Common myeloid progenitor, CD34-positive (primary cell): ENCODE data around the gene SRA1.

Experiments used
- CTCF ChIA-PET: fragments of 350-600 bp; sonication (Branson Sonifier 250); formaldehyde crosslinking; loops from one replicate; lab custom pipeline; 2021; ENCODE audit warnings: antibody characterized with exemption; lab: Charles Lee
- POLR2A ChIA-PET: fragments of 350-600 bp; sonication (Branson Sonifier 250); formaldehyde crosslinking; loops from one replicate; lab custom pipeline; 2021; ENCODE audit warnings: antibody characterized with exemption; lab: Charles Lee
- DNase-seq, 3 donors: peaks; one replicate each; pipeline versions ENCODE4 v3.0.0 to v3.0.0-alpha.2; 2013
- H3K27ac ChIP-seq, 2 experiments: 1 replicate in 1 of 2; 2 replicates in 1 of 2; pipeline ENCODE4 v1.7.0; 2013; ENCODE audit warnings: inconsistent platforms in 2 of 2, low read length in 2 of 2, mild to moderate bottlenecking in 2 of 2, low read depth in 1 of 2, moderate library complexity in 1 of 2; ENCODE audit not compliant: severe bottlenecking in 2 of 2, insufficient read depth in 1 of 2, poor library complexity in 1 of 2
- H3K27me3 ChIP-seq, 5 experiments: replicated peaks in 2 of 5; 1 replicate in 3 of 5; 2 replicates in 2 of 5; pipeline versions ENCODE4 v1.6.1 to v1.7.0; 2013; ENCODE audit warnings: low read length in 4 of 5, mild to moderate bottlenecking in 2 of 5, moderate library complexity in 2 of 5, inconsistent platforms in 1 of 5; ENCODE audit not compliant: insufficient read depth in 5 of 5, control insufficient read depth in 4 of 5
- H3K36me3 ChIP-seq, 4 experiments: 1 replicate in 2 of 4; 2 replicates in 2 of 4; pipeline versions ENCODE4 v1.6.1 to v1.7.0; 2013; ENCODE audit warnings: low read length in 3 of 4, control low read depth in 1 of 4, mild to moderate bottlenecking in 1 of 4; ENCODE audit not compliant: control insufficient read depth in 4 of 4, insufficient read depth in 4 of 4
- H3K4me1 ChIP-seq, 4 experiments: 1 replicate in 3 of 4; 2 replicates in 1 of 4; pipeline versions ENCODE4 v1.6.1 to v1.7.1; 2013; ENCODE audit warnings: low read length in 3 of 4, mild to moderate bottlenecking in 3 of 4, control low read depth in 1 of 4, inconsistent platforms in 1 of 4, moderate library complexity in 1 of 4; ENCODE audit not compliant: control insufficient read depth in 4 of 4, insufficient read depth in 4 of 4; ENCODE audit errors: control extremely low read depth in 1 of 4
- H3K4me3 ChIP-seq, 7 experiments: 1 replicate in 4 of 7; 2 replicates in 3 of 7; pipeline versions ENCODE4 v1.5.1 to v1.7.0; 2013; ENCODE audit warnings: mild to moderate bottlenecking in 7 of 7, low read length in 6 of 7, moderate library complexity in 6 of 7, inconsistent platforms in 2 of 7, low read depth in 2 of 7, control low read depth in 1 of 7; ENCODE audit not compliant: insufficient read depth in 4 of 7, control insufficient read depth in 1 of 7; ENCODE audit errors: extremely low read depth in 1 of 7
- H3K9me3 ChIP-seq, 5 experiments: 1 replicate in 4 of 5; 2 replicates in 1 of 5; pipeline versions ENCODE4 v1.6.1 to v1.7.1; 2013; ENCODE audit warnings: low read length in 4 of 5, mild to moderate bottlenecking in 2 of 5, inconsistent platforms in 1 of 5, low read depth in 1 of 5, moderate library complexity in 1 of 5; ENCODE audit not compliant: control insufficient read depth in 4 of 5, insufficient read depth in 2 of 5; ENCODE audit errors: control extremely low read depth in 1 of 5
- WGBS: methylation state at CpG from one replicate; pipeline ENCODE4 v1.1.5; 2013; ENCODE audit not compliant: insufficient coverage; 5-methylcytosine and 5-hydroxymethylcytosine counted together

The SRA1 gene

GRCh38 chr5:140548791-140549190 is 8.5 kb downstream of the SRA1 start:
- peak overlapping the region; percentile 42 to 83 for H3K27ac ChIP-seq
- ChIA-PET POLR2A (interaction anchor here (0.9 to 2.7 kb wide), 2 partner anchors 9 to 98 kb away, joined by 3 to 13 read pairs; partner anchors contain the start of genes IK, NDUFA2 and SRA1), CTCF (interaction anchor here (0.5 to 5.2 kb wide), 11 partner anchors 9 to 171 kb away, joined by 3 to 69 read pairs (median 13); partner anchors contain the start of genes APBB3, CD14, HARS1 and HARS2)
- no peak for DNase-seq
- no peaks in the 10 kb centered on the region for H3K9me3 ChIP-seq
- peaks cover 11 to 34% (median 27%) of the 10 kb centered on the region in 4 experiments for H3K4me1 ChIP-seq
- peaks cover 21 to 55% (median 28%) of the 10 kb centered on the region in 4 experiments for H3K36me3 ChIP-seq
- WGBS: 100% methylated on average over 5 of the region's 7 CpGs
- H3K4me3 ChIP-seq: peak overlapping the region in 3 of 7 experiments; percentile 62 to 79 (median 74)
- H3K27me3 ChIP-seq: no peaks in the 10 kb centered on the region

DNA sequence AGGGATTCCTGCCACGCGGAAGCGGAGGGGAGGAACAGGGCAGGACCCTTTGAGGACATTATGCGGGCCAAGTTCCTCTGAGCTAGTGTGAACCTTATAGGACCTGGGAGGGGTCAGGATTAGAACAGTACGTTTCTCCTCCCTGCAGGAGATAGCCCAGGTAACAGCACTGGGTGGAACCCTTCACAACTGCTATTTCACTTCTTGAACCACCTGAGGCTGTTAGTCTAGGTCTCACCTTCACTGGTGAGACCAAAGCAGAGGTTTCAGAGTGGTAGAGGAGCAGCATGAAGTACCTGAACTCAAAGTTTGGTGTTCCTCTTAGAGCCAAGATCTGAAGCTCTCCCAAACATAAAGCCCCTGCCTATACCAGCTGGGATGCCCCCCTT is 9.0 kb downstream of the SRA1 start:
- CTCF ChIA-PET: interaction anchor here (0.8 to 5.2 kb wide), 15 partner anchors 9 to 143 kb away, joined by 3 to 69 read pairs (median 6); partner anchors contain the start of genes APBB3, CD14, HARS1 and HARS2
- DNase-seq: no peak
- H3K4me1 ChIP-seq: peaks cover 9 to 34% (median 27%) of the 10 kb centered on the region in 4 experiments
- H3K36me3 ChIP-seq: peaks cover 22 to 53% (median 30%) of the 10 kb centered on the region in 4 experiments
- H3K4me3 ChIP-seq: peak overlapping the region in 6 of 7 experiments; percentile 28 to 88 (median 68)
- 7% methylated on average over 5 of the region's 5 CpGs for WGBS
- no peaks in the 10 kb centered on the region for H3K9me3 ChIP-seq
- POLR2A ChIA-PET: interaction anchor here (0.7 to 2.7 kb wide), 4 partner anchors 9 to 99 kb away, joined by 3 to 13 read pairs (median 4); partner anchors contain the start of genes IK, NDUFA2, SRA1 and TMCO6
- H3K27ac ChIP-seq: peak overlapping the region; percentile 42 to 83
- no peaks in the 10 kb centered on the region for H3K27me3 ChIP-seq

- H3K36me3 ChIP-seq: peaks cover 20 to 52% (median 32%) of the 10 kb centered on the region in 4 experiments
Observed at GRCh38 chr5:140547508-140548299, 9.6 kb downstream of the SRA1 start, which contains the start of gene EIF4EBP3. TSS of gene EIF4EBP3 (plus strand) at chr5:140547662. CDS start at chr5:140547738, 76 bp downstream.

GRCh38 chr5:140546851-140547507 is 10.3 kb downstream of the SRA1 start:
- H3K4me1 ChIP-seq: peaks cover 8 to 34% (median 27%) of the 10 kb centered on the region in 4 experiments
- ChIA-PET POLR2A (interaction anchor here (0.6 to 2.7 kb wide), 8 partner anchors 10 to 1104 kb away, joined by 3 to 13 read pairs (median 4); partner anchors contain the start of genes ANKHD1, FCHSD1, IK and NDUFA2), CTCF (interaction anchor here (0.8 to 5.2 kb wide), 18 partner anchors 9 to 191 kb away, joined by 3 to 69 read pairs (median 6); partner anchors contain the start of genes APBB3, CD14, HARS1 and HARS2)
- 68% methylated on average over 11 of the region's 13 CpGs for WGBS
- H3K4me3 ChIP-seq: peak overlapping the region in 6 of 7 experiments; percentile 21 to 88 (median 68)
- peak overlapping the region; percentile 42 to 83 for H3K27ac ChIP-seq
- peaks cover 23 to 52% (median 34%) of the 10 kb centered on the region in 4 experiments for H3K36me3 ChIP-seq
- peak in 1 of 3 donors; percentile 10 for DNase-seq
- no peaks in the 10 kb centered on the region for H3K9me3 ChIP-seq
- H3K27me3 ChIP-seq: no peaks in the 10 kb centered on the region

More at GRCh38 chr5:140547508-140548299, 9.6 kb downstream of the SRA1 start, which contains the start of gene EIF4EBP3:
- H3K27me3 ChIP-seq: no peaks in the 10 kb centered on the region
- CTCF ChIA-PET: interaction anchor here (0.8 to 5.2 kb wide), 22 partner anchors 8 to 192 kb away, joined by 3 to 69 read pairs (median 5); partner anchors contain the start of genes APBB3, CD14, HARS1 and HARS2
- H3K27ac ChIP-seq: peak within 1 kb of the TSS; percentile 42 to 83
- H3K4me3 ChIP-seq: peak within 1 kb of the TSS; percentile 16 to 88 (median 62)
- H3K9me3 ChIP-seq: no peaks in the 10 kb centered on the region
- H3K4me1 ChIP-seq: peaks cover 8 to 34% (median 27%) of the 10 kb centered on the region in 4 experiments
- POLR2A ChIA-PET: interaction anchor here (0.6 to 2.7 kb wide), 10 partner anchors 10 to 1103 kb away, joined by 3 to 13 read pairs (median 4); partner anchors contain the start of genes ANKHD1, FCHSD1, IK and NDUFA2
- 2% methylated on average over 50 of the region's 52 CpGs for WGBS
- peak; percentile 89 to 95 (median 94) for DNase-seq

- peaks cover 26 to 53% (median 37%) of the 10 kb centered on the region in 4 experiments for H3K36me3 ChIP-seq
- no peak overlapping the region for H3K27ac ChIP-seq
- H3K4me1 ChIP-seq: peaks cover 8 to 34% (median 27%) of the 10 kb centered on the region in 4 experiments
- POLR2A ChIA-PET: interaction anchor here (0.7 kb wide), 1 partner anchor 118 kb away, joined by 3 read pairs; no protein-coding TSS in a partner anchor
- H3K27me3 ChIP-seq: no peaks in the 10 kb centered on the region
- H3K9me3 ChIP-seq: no peaks in the 10 kb centered on the region
- H3K4me3 ChIP-seq: no peak overlapping the region
- DNase-seq: no peak
- WGBS: 98% methylated on average over 9 of the region's 10 CpGs
- CTCF ChIA-PET: interaction anchor here (0.6 to 5.2 kb wide), 4 partner anchors 22 to 102 kb away, joined by 4 to 69 read pairs (median 18); partner anchors contain the start of genes CD14, IK and NDUFA2
Observed at GRCh38 chr5:140545606-140546005, 11.7 kb downstream of the SRA1 start.

DNA sequence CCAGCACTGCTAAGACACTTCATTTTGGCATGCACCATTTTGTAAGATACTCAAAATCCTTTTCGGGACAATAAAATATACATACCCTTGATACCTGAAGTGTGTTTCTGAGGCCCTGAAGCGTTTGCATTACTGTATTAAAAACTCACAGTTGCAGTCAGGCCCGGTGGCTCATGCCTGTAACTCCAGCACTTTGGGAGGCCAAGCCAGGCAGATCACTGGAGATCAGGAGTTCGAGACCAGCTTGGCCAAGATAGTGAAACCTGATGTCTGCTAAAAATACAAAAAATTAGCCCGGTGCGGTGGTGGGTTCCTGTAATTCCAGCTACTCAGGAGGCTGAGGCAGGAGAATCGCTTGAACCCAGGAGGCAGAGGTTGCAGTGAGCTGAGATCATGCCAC is 12.3 kb downstream of the SRA1 start:
- ChIA-PET CTCF (no interaction called here), POLR2A (no interaction called here)
- Histone ChIP-seq H3K4me3 (no peak overlapping the region), H3K4me1 (peaks cover 8 to 34% (median 27%) of the 10 kb centered on the region in 4 experiments), H3K27ac (no peak overlapping the region), H3K27me3 (no peaks in the 10 kb centered on the region), H3K9me3 (no peaks in the 10 kb centered on the region), H3K36me3 (peaks cover 21 to 53% (median 36%) of the 10 kb centered on the region in 4 experiments)
- WGBS: 98% methylated on average over 7 of the region's 7 CpGs
- DNase-seq: no peak
